ENCODE data around the gene RP2.

Gene RP2

DNA sequence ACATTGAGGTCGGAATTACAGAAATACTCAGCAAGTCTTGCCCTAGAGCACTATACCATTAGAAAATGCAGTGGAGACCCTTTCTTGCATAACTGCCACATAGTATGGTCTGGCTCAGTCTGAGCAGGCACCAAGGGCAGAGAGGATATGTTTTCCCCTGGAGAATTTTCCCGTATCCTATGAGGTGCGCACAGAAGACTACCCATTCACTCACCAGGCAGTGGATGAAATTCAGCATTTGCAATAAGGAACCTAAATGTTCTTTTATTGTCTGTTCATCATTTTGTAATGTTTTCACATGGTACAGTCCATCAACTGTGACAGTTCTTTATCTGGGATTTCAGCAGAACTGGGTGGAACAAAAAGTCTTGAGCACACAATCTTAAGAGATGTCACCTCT, 90.9 kb downstream of the RP2 start:
- Histone ChIP-seq H3K4me3 (ENCODE audit: low read length) (no peak overlapping the region), H3K9ac (ENCODE audit: low read depth, low read length) (no peak overlapping the region), H3K4me1 (ENCODE audit: insufficient read depth, low read length) (no peaks in the 10 kb centered on the region), H3K27me3 (ENCODE audit: insufficient read depth, low read length) (no peaks in the 10 kb centered on the region), H3K9me3 (ENCODE audit: insufficient read depth, low read depth, low read length) (no peaks in the 10 kb centered on the region), H3K36me3 (ENCODE audit: insufficient read depth, low read depth, low read length) (no peaks in the 10 kb centered on the region), H3K27ac (ENCODE audit: low read length) (no peak overlapping the region)

DNA sequence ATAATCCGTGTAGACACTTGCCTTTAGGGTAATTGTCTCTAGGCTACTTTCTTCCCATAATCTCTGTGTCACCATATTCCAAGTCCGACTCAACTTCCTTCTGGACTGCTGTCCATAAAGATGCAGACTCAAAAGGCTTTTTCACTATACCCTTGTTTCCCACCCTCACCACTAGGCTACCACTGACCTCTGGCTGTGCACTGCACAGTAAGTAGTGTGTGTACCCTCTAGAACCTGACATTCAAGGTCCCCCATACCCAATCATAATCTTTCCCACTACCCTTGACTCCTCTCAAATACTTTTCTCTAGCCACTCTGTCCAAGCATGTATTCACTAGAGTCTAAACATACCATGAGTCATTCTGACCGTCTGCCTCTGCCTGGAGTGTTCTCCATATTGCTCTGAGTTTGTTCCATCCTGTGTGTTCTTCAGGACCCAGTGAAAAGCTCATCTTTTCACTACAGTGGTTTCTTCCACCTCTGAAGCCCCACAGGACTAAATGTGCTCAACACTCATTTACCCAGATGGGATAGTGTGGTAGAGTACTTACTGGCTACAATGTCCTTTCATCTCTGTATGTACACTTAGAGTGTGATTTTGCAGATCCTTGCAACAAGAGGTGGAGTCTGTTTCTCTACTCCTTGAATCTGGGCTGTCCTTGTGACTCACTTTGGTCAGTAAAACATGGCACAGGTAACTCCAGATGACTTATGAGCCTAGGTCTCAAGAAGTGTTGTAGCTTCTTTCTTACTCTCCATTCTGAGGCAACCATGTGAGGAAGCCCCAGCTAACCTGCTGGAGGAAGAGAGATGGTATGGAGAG, 92.8 kb downstream of the RP2 start:
- no peaks in the 10 kb centered on the region for H3K36me3 ChIP-seq (ENCODE audit: insufficient read depth, low read depth, low read length)
- H3K4me1 ChIP-seq (ENCODE audit: insufficient read depth, low read length) = no peaks in the 10 kb centered on the region
- H3K4me3 ChIP-seq (ENCODE audit: low read length) = no peak overlapping the region
- H3K27me3 ChIP-seq (ENCODE audit: insufficient read depth, low read length) = no peaks in the 10 kb centered on the region
- no peak overlapping the region for H3K27ac ChIP-seq (ENCODE audit: low read length)
- no peaks in the 10 kb centered on the region for H3K9me3 ChIP-seq (ENCODE audit: insufficient read depth, low read depth, low read length)
- no peak overlapping the region for H3K9ac ChIP-seq (ENCODE audit: low read depth, low read length)

Data from iPS-20b (cell line).